SJCRH30 (cell line): ENCODE results near the gene ZNF506. TPM values are rescaled to one million over a fixed set of nuclear protein-coding genes. Genes with fewer than 3 reads are reported as not detected.
A peak's percentile ranks its signal among the peaks of the same experiment; 100 is the strongest.
"Not testable (repeated sequence)": the region's sequence is repeated elsewhere in the genome, so short reads cannot be mapped to it uniquely, and the experiment has no call there.

Source experiments
- DNase-seq, 2 experiments: peaks; one replicate each; pipeline ENCODE4 v3.0.0-alpha.2; 2015 to 2020
- H3K27ac ChIP-seq: fragments of 250-450 bp; sonication (Bioruptor Pico); 2 replicates; pipeline ENCODE4 v1.5.1; 2020; ENCODE audit warnings: mild to moderate bottlenecking, moderate library complexity
- H3K27me3 ChIP-seq: fragments of 250-450 bp; sonication (Bioruptor Pico); 2 replicates; pipeline ENCODE4 v1.5.1; 2020; ENCODE audit warnings: mild to moderate bottlenecking, moderate library complexity
- H3K36me3 ChIP-seq: fragments of 250-450 bp; sonication (Bioruptor Pico); 2 replicates; pipeline ENCODE4 v1.5.1; 2020; ENCODE audit warnings: mild to moderate bottlenecking, moderate library complexity
- H3K4me1 ChIP-seq: fragments of 250-450 bp; sonication (Bioruptor Pico); 2 replicates; pipeline ENCODE4 v1.5.1; 2020; ENCODE audit warnings: mild to moderate bottlenecking, moderate library complexity
- H3K4me3 ChIP-seq: fragments of 250-450 bp; sonication (Bioruptor Pico); 2 replicates; pipeline ENCODE4 v1.5.1; 2020; ENCODE audit warnings: mild to moderate bottlenecking, moderate library complexity
- H3K9me3 ChIP-seq: fragments of 250-450 bp; sonication (Bioruptor Pico); replicated peaks from 2 replicates; pipeline ENCODE4 v1.5.1; 2020; ENCODE audit warnings: mild to moderate bottlenecking, moderate library complexity
- total RNA-seq: library from RNA; depleted of rRNA; stranded (reverse); fragments of >200 nt; shearing (Covaris generic); gene quantifications from 2 replicates; pipeline ENCODE4 v1.2.3, GENCODE V29; 2014; rRNA removed

ZNF506 gene
- total RNA-seq, result 23.6 and 31.6 TPM in 2 replicates

DNA sequence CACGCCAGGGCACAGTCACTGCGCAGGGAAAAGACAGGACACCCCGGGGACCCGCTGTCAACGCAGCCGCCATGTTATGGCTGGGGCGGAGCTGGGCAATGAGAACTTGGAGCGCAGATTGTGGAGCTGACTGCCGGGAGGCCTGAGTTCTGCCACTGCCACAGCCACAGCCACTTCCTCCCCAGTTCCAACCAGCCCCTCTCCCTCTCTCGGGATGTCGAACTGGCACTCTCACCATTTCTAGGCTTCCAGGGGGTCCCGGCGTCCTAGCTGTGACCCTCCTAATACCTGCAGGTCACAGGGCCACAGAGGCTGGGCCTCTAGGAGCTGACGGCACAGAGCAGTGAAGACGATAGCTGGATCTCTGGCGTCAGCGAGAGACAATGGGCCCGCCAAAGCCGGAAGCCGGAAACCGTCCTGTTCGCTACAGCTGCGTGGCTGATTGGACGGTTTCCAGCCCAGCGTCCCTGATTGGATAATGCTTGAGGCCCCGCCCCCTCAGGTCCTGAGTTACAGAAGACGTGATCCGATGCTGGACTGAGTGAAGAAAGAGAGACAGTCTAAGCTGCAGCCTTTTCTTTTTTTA, at the start of gene ZNF506:
Gene ZNF506, minus strand, starts transcription at position 385 of the 586 bp plus-strand sequence. Its CDS starts 147 bp downstream, at position 238.
- Histone ChIP-seq H3K27ac (peak within 1 kb of the TSS; percentile 83), H3K4me1 (no peaks in the 10 kb centered on the region), H3K9me3 (peaks cover 3% of the 10 kb centered on the region), H3K36me3 (peaks cover 23% of the 10 kb centered on the region), H3K4me3 (peak within 1 kb of the TSS; percentile 81), H3K27me3 (no peaks in the 10 kb centered on the region)
- DNase-seq, result peak; percentile 98 to 99

DNA sequence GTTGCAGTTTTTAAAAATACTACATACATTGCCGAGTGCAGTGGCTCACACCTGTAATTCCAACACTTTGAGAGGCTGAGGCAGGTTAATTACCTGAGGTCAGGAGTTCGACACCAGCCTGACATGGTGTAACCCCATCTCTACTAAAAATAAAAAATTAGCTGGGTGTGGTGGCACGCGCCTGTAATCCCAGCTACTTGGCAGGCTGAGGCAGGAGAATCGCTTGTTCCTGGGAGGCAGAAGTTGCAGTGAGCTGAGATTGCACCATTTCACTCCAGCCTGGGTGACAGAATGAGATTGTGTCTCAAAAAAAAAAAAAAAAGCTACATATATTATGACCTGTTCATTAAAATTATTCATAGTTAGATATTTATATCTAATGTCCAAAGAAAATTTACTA, 48.5 kb upstream of the ZNF506 start:
- H3K9me3 ChIP-seq, result peaks cover 50% of the 10 kb centered on the region
- not testable (repeated sequence) for H3K4me3 ChIP-seq, H3K27me3 ChIP-seq, H3K27ac ChIP-seq, H3K4me1 ChIP-seq, DNase-seq
- peaks cover 65% of the 10 kb centered on the region for H3K36me3 ChIP-seq

DNA sequence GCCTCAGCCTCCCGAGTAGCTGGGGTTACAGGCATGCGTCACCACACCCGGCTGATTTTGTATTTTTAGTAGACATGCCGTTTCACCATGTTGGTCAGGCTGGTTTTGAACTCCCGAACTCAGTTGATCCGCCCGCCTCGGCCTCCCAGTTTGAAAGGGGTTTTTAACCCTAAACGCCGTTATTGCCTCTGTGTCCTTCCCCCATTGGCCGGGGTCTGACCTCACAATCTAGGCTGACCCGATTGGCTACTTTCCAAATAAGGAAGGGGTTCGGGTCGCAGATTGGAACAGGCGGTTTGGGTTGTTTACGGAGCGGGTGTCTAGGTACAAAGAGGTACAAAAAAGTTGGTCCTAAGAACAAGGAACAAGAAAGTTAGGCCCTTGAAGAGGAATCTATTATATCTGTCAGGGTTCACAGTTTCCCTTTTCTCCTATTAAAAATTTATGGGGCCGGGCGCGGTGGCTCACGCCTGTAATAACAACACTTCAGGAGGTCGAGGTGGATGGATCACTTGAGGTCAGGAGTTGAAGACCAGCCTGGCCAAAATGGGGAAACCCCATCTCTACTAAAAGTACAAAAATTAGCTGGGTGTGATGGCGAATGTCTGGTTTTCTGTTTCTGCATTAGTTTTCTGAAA, 45.2 kb upstream of the ZNF506 start:
- DNase-seq, result peak; percentile 24 to 45
- no peaks in the 10 kb centered on the region for H3K4me1 ChIP-seq
- H3K4me3 ChIP-seq, result peak overlapping the region; percentile 84
- peaks cover 33% of the 10 kb centered on the region for H3K36me3 ChIP-seq
- peak overlapping the region; percentile 92 for H3K27ac ChIP-seq
- H3K9me3 ChIP-seq, result peaks cover 29% of the 10 kb centered on the region
- no peaks in the 10 kb centered on the region for H3K27me3 ChIP-seq

DNA sequence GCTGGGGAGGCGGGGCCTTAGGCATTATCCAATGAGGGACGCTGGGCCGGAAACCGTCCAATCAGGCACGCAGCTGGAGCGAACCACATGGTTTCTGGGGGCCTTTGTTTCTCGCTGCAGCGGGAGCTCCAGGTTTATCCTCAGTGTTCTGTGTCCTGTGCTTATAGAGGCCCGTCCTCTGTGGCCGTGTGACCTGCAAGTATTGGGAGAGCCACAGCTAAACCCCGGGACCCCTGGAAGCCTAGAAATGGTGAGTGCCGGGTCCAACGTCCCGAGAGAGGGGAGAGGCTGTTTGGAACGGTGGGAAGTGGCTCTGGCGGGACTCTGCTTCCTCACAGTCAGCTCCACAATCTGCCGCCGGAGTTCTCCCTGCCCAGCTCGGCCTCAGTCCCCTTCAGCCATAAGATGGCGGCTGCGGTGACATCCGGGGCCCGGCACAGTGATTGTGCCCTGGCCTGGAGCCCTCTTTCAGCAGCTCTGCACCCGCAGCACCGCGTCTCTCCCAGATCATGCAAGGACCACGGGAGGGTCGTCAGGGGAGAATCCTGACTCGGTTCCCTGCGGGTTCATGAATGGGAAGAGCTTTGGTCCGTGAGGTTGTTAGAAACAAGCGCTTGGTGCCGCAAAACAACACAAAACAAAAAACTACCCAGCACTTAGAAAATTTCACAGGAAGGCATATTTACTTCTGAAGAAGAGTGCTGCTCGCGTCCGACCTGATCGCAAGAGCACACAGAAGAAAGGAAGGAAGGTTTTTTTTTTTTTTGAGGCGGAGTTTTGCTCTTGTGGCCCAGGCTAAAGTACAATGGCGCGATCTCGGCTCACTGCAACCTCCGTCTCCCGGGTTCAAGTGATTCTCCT, 44.4 kb upstream of the ZNF506 start, which contains the start of gene ZNF253:
Gene ZNF253, plus strand, starts transcription at position 133 of the 861 bp plus-strand sequence. Its CDS starts 115 bp downstream, at position 248.
- peaks cover 27% of the 10 kb centered on the region for H3K36me3 ChIP-seq
- H3K4me3 ChIP-seq, result peak within 1 kb of the TSS; percentile 84
- H3K27ac ChIP-seq, result peak within 1 kb of the TSS; percentile 92
- H3K9me3 ChIP-seq, result peaks cover 26% of the 10 kb centered on the region
- peak; percentile 97 to 99 for DNase-seq
- H3K27me3 ChIP-seq, result no peaks in the 10 kb centered on the region
- H3K4me1 ChIP-seq, result no peaks in the 10 kb centered on the region

DNA sequence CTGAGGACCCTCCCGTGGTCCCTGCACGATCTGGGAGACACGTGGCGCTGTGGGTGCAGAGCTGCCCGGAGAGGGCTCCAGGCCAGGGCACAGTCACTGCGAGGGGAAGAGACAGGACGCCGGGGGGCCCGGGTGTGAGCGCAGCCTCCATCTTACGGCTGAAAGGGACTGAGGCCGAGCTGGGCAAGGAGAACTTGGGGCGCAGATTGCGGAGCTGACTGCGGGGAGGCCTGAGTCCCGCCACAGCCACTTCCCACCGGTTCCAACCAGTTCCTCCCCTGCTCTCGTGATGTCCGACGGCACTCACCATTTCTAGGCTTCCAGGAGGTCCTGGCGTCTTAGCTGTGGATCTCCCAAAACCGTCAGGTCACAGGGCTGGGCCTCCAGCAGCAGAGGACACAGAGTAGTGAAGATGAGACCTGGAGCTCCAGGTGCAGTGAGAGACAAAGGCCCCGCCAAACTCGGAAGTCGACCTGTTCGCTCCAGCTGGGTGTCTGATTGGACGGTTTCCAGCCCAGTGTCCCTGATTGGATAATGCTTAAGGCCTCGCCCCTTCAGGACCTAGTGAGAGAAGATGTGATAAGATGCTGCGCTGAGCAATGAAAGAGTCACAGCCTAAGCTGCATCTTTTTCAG, 39.3 kb upstream of the ZNF506 start:
- Histone ChIP-seq H3K9me3 (peaks cover 3% of the 10 kb centered on the region), H3K27me3 (no peaks in the 10 kb centered on the region), H3K4me3 (no peak overlapping the region), H3K36me3 (no peaks in the 10 kb centered on the region), H3K4me1 (no peaks in the 10 kb centered on the region), H3K27ac (no peak overlapping the region)
- no peak for DNase-seq

DNA sequence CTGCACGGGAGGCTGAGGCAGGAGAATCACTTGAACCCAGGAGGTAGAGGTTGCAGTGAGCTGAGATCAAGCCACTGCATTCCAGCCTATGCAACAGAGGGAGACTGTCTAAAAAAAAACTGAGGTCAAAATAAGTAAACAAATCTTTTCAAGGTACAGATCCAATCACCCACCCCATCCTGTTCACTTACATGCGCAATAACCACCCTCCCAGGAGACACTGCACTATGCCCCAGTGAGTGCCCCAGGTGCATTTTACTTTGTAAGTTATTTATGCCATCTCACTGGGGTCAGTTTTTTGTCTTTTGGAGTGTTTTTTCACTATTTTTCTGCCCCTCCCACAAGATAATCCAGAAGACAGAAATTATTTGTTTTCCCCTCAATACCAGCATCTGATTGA, 37.2 kb upstream of the ZNF506 start:
- Histone ChIP-seq H3K27ac (no peak overlapping the region), H3K9me3 (no peaks in the 10 kb centered on the region; the same call in 1 of the 2 replicates), H3K36me3 (no peaks in the 10 kb centered on the region), H3K27me3 (no peaks in the 10 kb centered on the region), H3K4me3 (no peak overlapping the region), H3K4me1 (no peaks in the 10 kb centered on the region)
- no peak for DNase-seq

DNA sequence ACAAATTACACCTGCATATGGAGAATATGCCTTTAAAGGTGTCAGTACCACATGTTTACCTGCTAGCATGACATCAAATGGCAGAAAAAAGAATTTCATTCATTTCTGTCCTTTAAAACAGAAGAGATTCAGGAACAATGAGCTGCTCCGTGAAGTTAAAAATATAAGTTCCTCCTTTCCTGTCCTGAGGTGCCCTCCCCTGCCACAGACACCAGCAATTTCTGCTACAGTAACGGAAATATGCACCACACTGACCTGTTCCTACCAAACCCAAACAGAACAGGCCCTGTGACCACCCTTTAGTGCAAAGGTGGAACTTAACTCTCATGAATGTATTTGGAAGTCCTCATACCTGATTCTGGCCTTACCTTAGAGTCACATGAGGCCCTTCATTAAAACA, 30.2 kb upstream of the ZNF506 start:
- not testable (repeated sequence) for H3K9me3 ChIP-seq, H3K36me3 ChIP-seq, H3K27me3 ChIP-seq, H3K4me1 ChIP-seq, H3K4me3 ChIP-seq, DNase-seq, H3K27ac ChIP-seq

DNA sequence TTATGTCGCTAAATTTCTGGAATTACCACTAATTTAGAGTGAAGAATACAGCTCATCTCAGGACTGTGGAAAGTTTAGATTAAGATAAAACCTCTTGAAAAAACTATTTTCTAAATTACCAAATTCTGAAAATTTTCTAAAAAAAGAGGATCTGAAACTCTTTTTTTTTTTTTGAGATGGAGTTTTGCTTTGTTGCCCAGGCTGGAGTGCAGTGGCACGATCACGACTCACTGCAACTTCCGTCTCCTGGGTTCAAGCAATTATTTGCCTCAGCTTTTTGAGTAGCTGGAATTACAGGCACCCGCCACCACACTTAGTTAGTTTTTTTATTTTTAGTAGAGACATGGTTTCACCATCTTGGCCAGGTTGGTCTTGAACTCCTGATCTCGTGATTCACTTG, 27.5 kb upstream of the ZNF506 start:
- Histone ChIP-seq H3K9me3 (peaks cover 6% of the 10 kb centered on the region; the same call in 1 of the 2 replicates), H3K27ac (no peak overlapping the region), H3K4me1 (no peaks in the 10 kb centered on the region), H3K36me3 (no peaks in the 10 kb centered on the region), H3K27me3 (no peaks in the 10 kb centered on the region), H3K4me3 (no peak overlapping the region)
- no peak for DNase-seq

DNA sequence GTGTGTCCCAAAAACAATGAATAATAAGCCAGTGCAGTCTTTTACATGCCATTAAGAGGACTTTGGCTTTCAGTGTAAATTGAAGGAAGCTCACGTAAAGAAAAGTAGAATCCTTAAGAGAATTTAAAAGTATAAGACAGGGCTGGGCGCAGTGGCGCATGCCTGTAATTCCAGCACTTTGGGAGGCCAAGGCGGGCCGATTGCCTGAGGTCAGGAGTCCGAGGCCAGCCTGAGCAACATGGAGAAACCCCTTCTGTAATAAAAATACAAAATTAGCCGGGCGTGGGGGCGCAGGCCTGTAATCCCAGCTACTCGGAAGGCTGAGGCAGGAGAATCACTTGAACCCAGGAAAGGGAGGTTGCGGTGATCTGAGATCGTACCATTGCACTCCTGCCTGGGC, 26.2 kb upstream of the ZNF506 start:
- no peak for DNase-seq
- no peaks in the 10 kb centered on the region for H3K4me1 ChIP-seq
- H3K27me3 ChIP-seq, result no peaks in the 10 kb centered on the region
- H3K4me3 ChIP-seq, result no peak overlapping the region
- H3K36me3 ChIP-seq, result no peaks in the 10 kb centered on the region
- H3K9me3 ChIP-seq, result peaks cover 3% of the 10 kb centered on the region; the same call in 1 of the 2 replicates
- no peak overlapping the region for H3K27ac ChIP-seq

DNA sequence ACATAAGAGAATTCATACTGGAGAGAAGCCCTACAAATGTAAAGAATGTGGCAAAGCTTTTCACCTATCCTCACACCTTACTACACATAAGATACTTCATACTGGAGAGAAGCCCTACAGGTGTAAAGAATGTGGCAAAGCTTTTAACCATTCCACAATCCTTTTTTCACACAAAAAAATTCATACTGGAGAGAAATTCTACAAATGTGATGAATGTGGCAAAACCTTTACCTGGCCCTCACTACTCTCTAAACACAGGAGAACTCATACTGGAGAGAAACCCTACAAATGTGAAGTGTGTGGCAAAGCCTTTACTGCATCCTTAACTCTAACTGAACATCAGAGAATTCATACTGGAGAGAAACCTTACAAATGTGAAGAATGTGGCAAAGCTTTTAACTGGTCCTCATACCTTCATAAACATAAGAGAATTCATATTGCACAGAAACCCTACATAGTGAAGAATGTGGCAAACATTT, 14.0 kb upstream of the ZNF506 start:
- Histone ChIP-seq H3K4me1 (no peaks in the 10 kb centered on the region), H3K9me3 (peaks cover 30% of the 10 kb centered on the region), H3K4me3 (no peak overlapping the region), H3K27me3 (no peaks in the 10 kb centered on the region), H3K36me3 (no peaks in the 10 kb centered on the region), H3K27ac (no peak overlapping the region)
- DNase-seq, result no peak

DNA sequence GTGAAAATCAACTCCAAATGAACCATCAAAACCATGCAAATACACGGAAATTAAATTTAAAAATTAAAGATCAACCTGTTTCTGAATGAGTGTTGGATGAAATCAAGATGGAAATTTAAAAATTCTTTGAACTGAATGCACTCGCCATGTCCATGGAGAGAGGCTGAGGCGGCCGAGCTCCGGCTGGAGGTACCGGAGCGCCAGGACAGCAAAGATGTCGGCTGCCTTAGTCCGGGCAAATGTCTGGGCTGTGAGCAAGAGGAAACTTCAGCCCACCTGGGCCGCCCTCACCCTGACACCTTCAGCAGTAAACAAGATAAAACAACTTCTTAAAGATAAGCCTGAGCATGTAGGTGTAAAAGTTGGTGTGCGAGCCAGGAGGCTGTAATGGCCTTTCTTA, 5.3 kb upstream of the ZNF506 start:
- H3K27me3 ChIP-seq, result no peaks in the 10 kb centered on the region
- no peak for DNase-seq
- no peak overlapping the region for H3K27ac ChIP-seq
- H3K36me3 ChIP-seq, result no peaks in the 10 kb centered on the region
- no peaks in the 10 kb centered on the region for H3K4me1 ChIP-seq
- peaks cover 5% of the 10 kb centered on the region for H3K9me3 ChIP-seq
- no peak overlapping the region for H3K4me3 ChIP-seq

DNA sequence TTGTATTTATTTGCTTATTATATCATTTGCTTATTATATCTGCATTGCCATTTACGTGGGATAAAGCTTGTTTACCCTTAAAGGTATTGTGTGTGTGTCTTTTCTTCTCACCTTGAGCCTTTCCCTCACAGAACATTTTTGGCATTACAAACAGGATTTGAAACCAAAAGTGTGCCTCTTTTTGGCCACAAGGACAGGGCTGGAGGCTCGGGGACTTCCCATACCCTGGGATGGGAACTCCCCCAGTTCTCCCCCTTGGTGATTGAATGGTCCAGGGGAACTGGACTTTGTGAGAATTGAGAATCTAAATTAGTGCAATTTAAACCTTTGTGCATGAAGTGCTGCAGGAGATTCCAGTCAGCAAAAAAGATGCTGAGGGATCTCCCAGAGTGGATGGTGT, 2.4 kb upstream of the ZNF506 start:
- H3K36me3 ChIP-seq, result peaks cover 8% of the 10 kb centered on the region; the same call in 1 of the 2 replicates
- H3K4me1 ChIP-seq, result no peaks in the 10 kb centered on the region
- H3K4me3 ChIP-seq, result no peak overlapping the region
- H3K9me3 ChIP-seq, result peaks cover 3% of the 10 kb centered on the region
- H3K27ac ChIP-seq, result no peak overlapping the region
- DNase-seq, result no peak
- H3K27me3 ChIP-seq, result no peaks in the 10 kb centered on the region

DNA sequence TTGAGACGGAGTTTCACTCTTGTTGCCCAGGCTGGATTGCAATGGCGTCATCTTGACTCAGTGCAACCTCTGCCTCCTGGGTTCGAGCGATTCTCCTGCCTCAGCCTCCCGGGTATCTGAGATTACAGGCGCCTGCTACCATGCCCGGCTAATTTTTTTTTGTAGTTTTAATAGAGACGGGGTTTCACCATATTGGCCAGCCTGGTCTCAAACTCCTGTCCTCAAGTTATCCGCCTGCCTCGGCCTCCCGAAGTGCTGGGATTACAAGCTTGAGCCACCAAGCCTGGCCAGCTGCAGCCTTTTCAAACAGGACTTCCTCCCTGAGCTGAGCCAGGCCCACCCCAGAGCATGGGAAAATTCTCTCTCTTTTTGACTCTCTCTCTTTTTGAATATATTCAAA, 426 bp upstream of the ZNF506 start:
- Histone ChIP-seq H3K4me3 (peak overlapping the region; percentile 81), H3K36me3 (peaks cover 22% of the 10 kb centered on the region), H3K27ac (peak overlapping the region; percentile 83)
- H3K27me3 ChIP-seq, H3K9me3 ChIP-seq, H3K4me1 ChIP-seq: not testable (repeated sequence)
- peak; percentile 34 to 51 for DNase-seq

DNA sequence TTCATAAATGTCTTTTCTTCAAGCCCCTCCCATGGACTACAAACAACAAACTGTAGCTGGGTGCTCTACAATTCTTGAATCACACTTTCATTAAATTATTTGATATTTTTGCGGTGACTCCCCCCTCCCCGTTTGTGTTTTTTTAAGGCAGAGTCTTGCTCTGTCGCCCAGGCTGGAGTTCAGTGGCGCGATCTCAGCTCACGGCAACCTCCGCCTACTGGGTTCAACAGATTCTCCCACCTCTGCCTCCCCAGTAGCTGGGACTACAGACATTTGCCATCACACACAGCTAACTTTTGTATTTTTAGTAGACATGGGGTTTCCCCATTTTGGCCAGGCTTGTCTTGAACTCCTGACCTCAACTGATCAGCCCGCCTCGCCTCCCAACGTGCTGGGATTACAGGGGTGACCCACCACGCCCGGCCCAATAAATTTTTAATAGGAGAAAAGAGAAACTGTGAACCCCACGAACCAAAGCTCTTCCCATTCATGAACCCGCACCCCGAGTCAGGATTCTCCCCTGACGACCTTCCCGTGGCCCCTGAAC, 703 bp downstream of the ZNF506 start:
- Histone ChIP-seq H3K9me3 (peaks cover 3% of the 10 kb centered on the region), H3K4me3 (peak overlapping the region; percentile 81), H3K4me1 (no peaks in the 10 kb centered on the region), H3K27ac (peak overlapping the region; percentile 83), H3K27me3 (no peaks in the 10 kb centered on the region), H3K36me3 (peaks cover 29% of the 10 kb centered on the region)
- DNase-seq, result peak; percentile 6
